ENCODE data around the gene SULT1A2.
A peak's percentile ranks its signal among the peaks of the same experiment; 100 is the strongest.
"Not testable (repeated sequence)": the region's sequence is repeated elsewhere in the genome, so short reads cannot be mapped to it uniquely, and the experiment has no call there.

The SULT1A2 gene

DNA sequence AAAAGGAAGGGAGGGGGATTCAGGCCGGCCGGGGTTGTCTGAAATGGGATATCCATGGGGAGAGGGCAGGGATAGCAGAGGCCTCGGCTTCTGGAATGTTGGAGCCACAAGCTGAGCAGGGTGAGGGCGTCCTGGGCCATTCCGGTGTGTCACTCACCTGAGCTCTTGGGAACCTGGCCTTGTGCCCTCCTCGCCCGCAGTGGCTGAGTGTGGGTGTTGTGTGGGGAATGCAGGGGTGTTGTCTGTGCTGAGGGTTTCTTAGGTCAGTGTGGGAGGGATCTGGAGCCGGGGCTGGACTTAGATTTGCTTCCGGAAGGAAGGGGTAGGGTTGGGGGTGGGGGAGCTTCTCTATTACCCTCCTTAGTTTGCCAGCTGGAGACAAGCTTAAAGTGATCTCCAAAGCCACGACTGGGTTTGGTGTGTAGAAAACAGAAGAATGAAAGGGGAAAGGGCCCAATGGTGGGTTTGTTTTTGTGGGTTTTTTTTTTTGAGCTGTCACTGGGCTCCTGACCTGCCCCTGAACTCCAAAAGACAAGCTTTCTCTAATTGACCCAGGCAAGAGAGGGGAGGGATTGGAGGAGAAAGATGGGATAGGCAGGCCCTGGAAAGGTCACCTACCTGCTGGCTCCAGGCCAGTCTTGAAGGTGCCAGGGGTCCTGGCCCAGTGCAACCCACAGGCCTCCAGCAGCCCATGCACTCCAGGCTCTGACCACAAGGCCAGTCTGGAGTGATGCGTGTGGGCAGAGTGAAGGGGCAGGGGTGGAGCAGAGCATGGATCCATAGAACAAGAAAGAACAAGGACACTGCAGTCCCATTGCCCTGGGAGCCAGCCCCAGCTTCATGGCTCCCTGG is at the start of gene SULT1A2:
Gene SULT1A2, minus strand, starts transcription at position 211 of the 852 bp plus-strand sequence. CDS start 1,120 bp downstream, outside the sequence.
- no peaks in the 10 kb centered on the region for H3K9me3 Mint-ChIP-seq
- ATAC-seq (replicated peaks; ENCODE audit: extremely low read depth, poor library complexity, severe bottlenecking) (no peak), DNase-seq (ENCODE audit: low spot score in 2 of 2) (no peak)
- no peaks in the 10 kb centered on the region for H3K4me1 Mint-ChIP-seq
- no peak within 1 kb of the TSS for H3K27ac Mint-ChIP-seq (ENCODE audit: low read depth)
- no peaks in the 10 kb centered on the region for H3K27me3 Mint-ChIP-seq
- H3K4me3 Mint-ChIP-seq, result no peak within 1 kb of the TSS
- no peaks in the 10 kb centered on the region for H3K36me3 Mint-ChIP-seq (ENCODE audit: insufficient read depth)

DNA sequence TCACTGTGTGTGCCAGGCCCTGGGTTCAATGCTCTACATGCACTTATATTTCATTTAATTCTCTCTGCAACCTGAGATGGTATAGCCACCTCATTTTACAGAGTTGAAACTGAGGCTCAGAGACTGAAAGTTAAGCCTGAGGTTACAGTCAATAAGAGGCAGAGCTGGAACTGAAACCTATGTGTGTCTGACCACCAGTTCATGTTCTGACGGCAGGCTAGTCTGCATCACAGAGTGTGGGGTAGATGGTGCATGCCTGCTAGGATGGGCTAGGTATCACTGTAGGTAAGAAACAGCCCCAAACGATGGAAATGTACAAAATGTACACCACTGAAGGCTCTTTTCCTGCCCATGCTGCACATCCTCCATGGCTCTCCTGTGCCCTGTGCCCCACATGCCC is 43.1 kb upstream of the SULT1A2 start:
- H3K4me3 Mint-ChIP-seq; ATAC-seq (replicated peaks; ENCODE audit: extremely low read depth, poor library complexity, severe bottlenecking): not testable (repeated sequence)

DNA sequence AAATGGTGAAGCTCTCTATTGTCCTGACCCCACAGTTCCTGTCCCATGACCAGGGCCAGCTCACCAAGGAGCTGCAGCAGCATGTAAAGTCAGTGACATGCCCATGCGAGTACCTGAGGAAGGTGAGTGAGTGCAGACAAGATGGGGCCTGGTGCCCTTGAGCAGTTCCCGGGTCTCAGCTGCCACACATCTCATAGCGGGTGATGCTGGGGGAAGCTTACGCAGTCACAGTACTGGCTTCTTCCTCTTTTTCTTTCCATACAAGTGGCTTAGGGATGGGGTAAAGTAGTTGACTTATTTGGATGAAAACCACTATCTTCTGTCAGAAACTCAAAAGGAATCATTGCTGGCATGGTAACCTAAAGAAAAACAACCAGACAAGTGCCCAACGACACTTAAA is 41.5 kb upstream of the SULT1A2 start:
- H3K27me3 Mint-ChIP-seq, H3K4me1 Mint-ChIP-seq: not testable (repeated sequence)

More for the DNA sequence above, 43.1 kb upstream of the SULT1A2 start:
- not testable (repeated sequence) for DNase-seq (ENCODE audit: low spot score in 2 of 2); H3K27me3 Mint-ChIP-seq; H3K4me1 Mint-ChIP-seq; H3K9me3 Mint-ChIP-seq; H3K27ac Mint-ChIP-seq (ENCODE audit: low read depth); H3K36me3 Mint-ChIP-seq (ENCODE audit: insufficient read depth)

DNA sequence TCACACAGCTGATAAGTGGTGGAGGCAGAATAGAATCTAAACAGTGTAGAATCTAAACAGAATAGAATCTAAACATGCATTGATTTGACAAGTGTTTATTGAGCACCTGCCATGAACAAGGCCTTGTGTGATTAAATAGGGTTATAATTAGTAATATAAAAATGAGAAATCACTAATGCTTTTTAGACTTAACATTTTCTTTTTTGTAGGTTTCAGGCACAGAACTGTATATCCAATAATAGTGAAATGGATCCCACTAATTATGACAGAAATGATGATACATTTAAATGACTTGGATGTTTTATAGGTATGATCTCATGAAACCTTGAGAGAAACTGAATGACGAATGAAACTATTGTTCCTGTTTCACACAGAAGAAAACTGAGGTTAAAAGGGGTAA is 40.9 kb upstream of the SULT1A2 start, which contains the start of gene NPIPB8:
Gene NPIPB8, plus strand, starts transcription at position 301 of the 400 bp plus-strand sequence. CDS start 296 bp downstream, outside the sequence.
- ATAC-seq (replicated peaks; ENCODE audit: extremely low read depth, poor library complexity, severe bottlenecking); H3K4me3 Mint-ChIP-seq; H3K36me3 Mint-ChIP-seq (ENCODE audit: insufficient read depth); H3K9me3 Mint-ChIP-seq; H3K4me1 Mint-ChIP-seq; H3K27me3 Mint-ChIP-seq; DNase-seq (ENCODE audit: low spot score in 2 of 2); H3K27ac Mint-ChIP-seq (ENCODE audit: low read depth): not testable (repeated sequence)

More for the DNA sequence above, 41.5 kb upstream of the SULT1A2 start:
- not testable (repeated sequence) for ATAC-seq (replicated peaks; ENCODE audit: extremely low read depth, poor library complexity, severe bottlenecking); H3K27ac Mint-ChIP-seq (ENCODE audit: low read depth); H3K4me3 Mint-ChIP-seq; DNase-seq (ENCODE audit: low spot score in 2 of 2); H3K9me3 Mint-ChIP-seq; H3K36me3 Mint-ChIP-seq (ENCODE audit: insufficient read depth)

DNA sequence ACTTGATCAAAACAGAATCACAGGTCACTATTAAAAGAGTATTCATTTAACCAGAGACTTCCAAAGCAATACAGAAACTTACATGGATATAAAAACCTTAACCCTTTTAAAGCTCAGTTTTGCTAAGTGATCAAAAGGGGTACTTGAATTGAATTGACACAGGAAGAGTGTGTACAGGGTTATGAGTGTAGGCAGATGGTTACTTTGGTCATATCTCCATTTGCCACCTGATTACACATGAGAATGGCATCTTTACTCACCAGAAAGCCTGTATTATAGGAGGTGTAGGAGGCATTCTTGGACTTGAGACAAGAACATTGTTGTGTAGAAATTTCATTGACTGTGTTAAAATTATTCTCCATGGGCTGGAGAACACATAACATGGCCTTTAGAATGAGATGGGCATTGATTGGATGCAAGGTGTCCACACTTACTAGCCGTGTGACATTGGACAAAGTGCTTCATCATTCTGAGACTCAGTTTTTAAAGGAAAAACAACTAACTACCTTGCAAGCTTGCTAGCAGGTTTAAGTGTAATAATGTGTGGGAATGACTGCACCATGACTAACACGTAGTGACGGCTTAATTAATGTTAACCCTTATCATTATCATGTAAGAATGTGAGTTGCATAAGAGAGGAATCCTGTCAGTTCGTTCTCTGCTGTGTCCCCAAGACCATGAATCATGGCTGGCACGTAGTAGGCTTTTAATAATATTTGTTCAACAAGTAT is 39.4 kb upstream of the SULT1A2 start:
- H3K4me1 Mint-ChIP-seq; ATAC-seq (replicated peaks; ENCODE audit: extremely low read depth, poor library complexity, severe bottlenecking); DNase-seq (ENCODE audit: low spot score in 2 of 2); H3K36me3 Mint-ChIP-seq (ENCODE audit: insufficient read depth); H3K27me3 Mint-ChIP-seq; H3K4me3 Mint-ChIP-seq; H3K27ac Mint-ChIP-seq (ENCODE audit: low read depth); H3K9me3 Mint-ChIP-seq: not testable (repeated sequence)

DNA sequence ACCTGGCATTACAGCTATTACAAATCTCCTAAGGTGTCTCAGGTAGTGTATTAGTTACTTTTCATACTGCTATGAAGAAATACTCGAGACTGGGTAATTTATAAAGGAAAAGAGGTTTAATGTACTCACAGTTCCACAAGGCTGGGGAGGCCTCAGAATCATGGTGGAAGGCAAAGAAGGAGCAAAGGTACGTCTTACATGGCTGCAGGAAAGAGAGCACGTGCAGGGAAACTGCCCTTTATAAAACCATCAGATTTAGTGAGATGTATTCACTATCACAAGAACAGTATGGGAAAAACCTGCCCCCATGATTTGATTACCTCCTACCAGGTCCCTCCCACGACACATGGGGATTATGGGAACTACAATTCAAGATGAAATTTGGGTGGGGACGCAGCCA is 34.1 kb upstream of the SULT1A2 start:
- H3K27ac Mint-ChIP-seq (ENCODE audit: low read depth); H3K9me3 Mint-ChIP-seq; H3K4me3 Mint-ChIP-seq; DNase-seq (ENCODE audit: low spot score in 2 of 2); ATAC-seq (replicated peaks; ENCODE audit: extremely low read depth, poor library complexity, severe bottlenecking); H3K36me3 Mint-ChIP-seq (ENCODE audit: insufficient read depth); H3K27me3 Mint-ChIP-seq; H3K4me1 Mint-ChIP-seq: not testable (repeated sequence)

DNA sequence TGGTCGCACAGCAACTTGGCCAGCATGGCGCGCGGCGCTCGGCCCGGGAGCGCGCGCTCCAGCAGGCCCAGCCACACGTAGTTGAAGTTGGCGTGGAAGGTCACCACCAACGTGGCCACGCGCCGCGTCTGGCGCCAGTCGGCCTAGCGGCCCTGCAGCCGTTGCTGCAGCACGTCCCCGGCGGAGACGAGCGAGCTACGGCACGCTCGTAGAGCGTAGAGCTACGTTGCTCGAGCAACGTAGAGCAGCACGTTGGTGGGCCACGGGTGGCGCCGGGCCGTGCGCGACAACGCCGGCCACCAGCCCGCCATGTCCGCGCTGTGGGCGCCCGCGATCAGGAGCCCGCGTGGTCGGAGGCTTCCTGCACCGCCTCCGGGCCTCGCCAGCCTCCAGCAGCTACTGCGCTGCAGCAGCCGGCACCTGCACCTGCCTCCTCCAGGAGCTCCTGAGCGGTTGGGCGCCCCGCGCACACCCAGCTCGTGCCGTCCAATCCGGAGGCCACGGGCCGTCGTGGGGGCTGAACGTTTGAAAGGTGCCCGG is 26.4 kb upstream of the SULT1A2 start:
- no peaks in the 10 kb centered on the region for H3K27me3 Mint-ChIP-seq
- peak; percentile 44 to 54 for DNase-seq (ENCODE audit: low spot score in 2 of 2)
- peak overlapping the region; percentile 30 for H3K27ac Mint-ChIP-seq (ENCODE audit: low read depth)
- H3K36me3 Mint-ChIP-seq (ENCODE audit: insufficient read depth), result peaks cover 12% of the 10 kb centered on the region
- peaks cover 28% of the 10 kb centered on the region for H3K4me1 Mint-ChIP-seq
- H3K9me3 Mint-ChIP-seq, result no peaks in the 10 kb centered on the region
- peak overlapping the region; percentile 78 for H3K4me3 Mint-ChIP-seq
- peak; percentile 93 for ATAC-seq (replicated peaks; ENCODE audit: extremely low read depth, poor library complexity, severe bottlenecking)

DNA sequence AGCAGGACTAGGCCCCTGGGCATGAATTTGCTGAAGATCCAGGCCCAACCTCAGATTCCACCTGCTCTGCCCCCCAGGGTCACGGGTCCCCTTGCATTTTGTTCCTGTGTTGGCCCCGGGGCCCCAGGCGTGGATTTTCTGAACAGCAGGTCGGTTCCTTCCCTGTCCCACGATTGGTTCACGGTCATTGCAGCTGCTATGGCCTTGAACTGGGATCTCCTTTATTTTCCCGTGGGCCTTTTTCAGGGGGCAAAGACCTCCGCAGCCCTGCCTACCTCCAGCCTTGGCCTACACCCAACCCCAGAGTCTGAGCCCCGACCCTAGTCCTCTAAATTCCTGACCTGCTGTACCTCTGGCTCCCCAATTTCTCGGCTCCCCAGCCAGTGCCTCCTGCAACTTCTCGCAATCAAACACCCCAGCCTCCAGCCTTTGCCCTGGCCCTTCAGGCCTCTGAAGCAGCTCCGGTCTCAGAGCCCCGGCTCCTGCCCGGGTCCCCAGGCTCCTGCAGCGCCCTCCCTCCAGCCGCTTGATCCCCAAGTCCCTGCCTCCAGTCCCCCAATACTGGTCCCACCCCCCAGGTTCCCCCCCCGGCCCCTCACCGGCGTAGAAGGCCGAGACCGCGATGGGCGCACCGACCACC is 25.8 kb upstream of the SULT1A2 start:
- not testable (repeated sequence) for H3K27me3 Mint-ChIP-seq; H3K9me3 Mint-ChIP-seq; DNase-seq (ENCODE audit: low spot score in 2 of 2)
- ATAC-seq (replicated peaks; ENCODE audit: extremely low read depth, poor library complexity, severe bottlenecking), result peak; percentile 9
- peaks cover 15% of the 10 kb centered on the region for H3K36me3 Mint-ChIP-seq (ENCODE audit: insufficient read depth)
- H3K4me3 Mint-ChIP-seq, result peak overlapping the region; percentile 78
- H3K4me1 Mint-ChIP-seq, result peaks cover 28% of the 10 kb centered on the region
- H3K27ac Mint-ChIP-seq (ENCODE audit: low read depth), result peak overlapping the region; percentile 30

DNA sequence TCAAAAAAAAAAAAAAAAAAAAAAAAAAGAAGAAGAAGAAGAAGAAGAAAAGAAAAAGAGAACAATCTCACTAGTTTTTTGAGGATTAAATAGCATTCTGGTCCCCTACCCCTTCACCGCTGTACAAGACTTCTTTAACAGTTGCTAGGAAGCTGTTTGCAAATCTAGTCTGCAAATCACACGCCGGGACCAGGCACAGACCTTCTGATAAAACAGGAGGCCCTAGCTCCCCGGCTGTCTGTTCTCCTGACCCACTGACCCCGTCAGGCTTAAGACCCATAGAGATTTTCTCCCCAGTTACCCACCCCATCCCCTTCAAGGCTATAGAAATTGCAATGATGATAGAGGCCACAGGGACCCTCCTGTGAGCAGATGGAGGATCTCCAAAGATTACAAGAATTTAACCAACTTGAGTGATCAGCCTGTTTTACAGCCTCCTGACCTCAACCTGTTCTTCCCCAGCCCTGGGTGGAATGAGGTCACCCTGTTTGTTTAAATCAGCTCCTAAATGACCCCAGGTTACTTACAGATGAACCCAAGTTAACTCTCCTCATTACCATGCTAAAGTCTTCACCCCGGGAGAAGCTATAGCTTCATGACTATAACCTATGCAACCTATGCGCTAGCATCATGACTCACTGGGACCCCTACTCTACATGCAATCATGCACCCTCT is 24.8 kb upstream of the SULT1A2 start:
- Mint-ChIP-seq H3K4me3 (peak overlapping the region; percentile 78), H3K27ac (ENCODE audit: low read depth) (peak overlapping the region; percentile 30), H3K9me3 (no peaks in the 10 kb centered on the region), H3K36me3 (ENCODE audit: insufficient read depth) (peaks cover 20% of the 10 kb centered on the region), H3K4me1 (peaks cover 28% of the 10 kb centered on the region), H3K27me3 (no peaks in the 10 kb centered on the region)
- no peak for ATAC-seq (replicated peaks; ENCODE audit: extremely low read depth, poor library complexity, severe bottlenecking)
- no peak for DNase-seq (ENCODE audit: low spot score in 2 of 2)

DNA sequence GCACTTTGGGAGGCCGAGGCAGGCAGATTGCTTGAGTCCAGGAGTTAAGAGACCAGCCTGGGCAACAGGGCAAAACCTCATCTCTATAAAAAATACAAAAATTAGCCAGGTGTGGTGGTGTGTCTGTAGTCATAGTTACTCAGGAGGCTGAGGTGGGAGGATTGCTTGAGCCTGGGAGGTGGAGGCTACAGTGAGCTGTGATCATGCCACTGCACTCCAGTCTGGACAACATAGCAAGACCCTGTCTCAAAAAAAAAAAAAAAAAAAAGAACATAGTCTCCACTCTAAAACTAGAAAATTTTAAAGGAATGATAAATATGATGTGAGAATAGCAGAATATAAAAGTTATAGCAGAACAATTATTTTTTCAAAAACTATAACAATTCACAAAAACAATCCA is 23.5 kb upstream of the SULT1A2 start:
- Mint-ChIP-seq H3K4me1 (peaks cover 28% of the 10 kb centered on the region), H3K36me3 (ENCODE audit: insufficient read depth) (peaks cover 20% of the 10 kb centered on the region)
- not testable (repeated sequence) for H3K4me3 Mint-ChIP-seq; H3K27me3 Mint-ChIP-seq; DNase-seq (ENCODE audit: low spot score in 2 of 2); ATAC-seq (replicated peaks; ENCODE audit: extremely low read depth, poor library complexity, severe bottlenecking); H3K27ac Mint-ChIP-seq (ENCODE audit: low read depth); H3K9me3 Mint-ChIP-seq

DNA sequence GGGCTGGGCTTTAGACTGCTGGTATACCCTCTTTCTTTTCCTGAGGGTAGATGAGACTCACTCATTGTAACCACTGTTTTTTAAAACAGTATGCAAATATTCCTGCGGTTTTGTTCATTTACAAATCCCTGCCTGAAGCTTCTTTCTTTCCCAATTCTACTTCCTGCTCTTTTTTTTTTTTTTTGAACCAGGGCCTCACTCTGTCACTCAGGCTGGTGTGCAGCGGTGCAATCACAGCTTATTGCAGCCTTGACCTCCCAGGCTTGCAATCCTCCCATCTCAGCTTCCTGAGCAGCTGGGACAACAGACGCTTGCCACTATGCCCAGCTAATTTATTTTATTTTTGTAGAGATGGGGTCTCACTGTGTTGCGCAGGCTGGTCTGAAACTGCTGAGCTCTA is 21.0 kb upstream of the SULT1A2 start:
- no peak overlapping the region for H3K4me3 Mint-ChIP-seq
- peaks cover 16% of the 10 kb centered on the region for H3K4me1 Mint-ChIP-seq
- H3K27me3 Mint-ChIP-seq, result no peaks in the 10 kb centered on the region
- ATAC-seq (replicated peaks; ENCODE audit: extremely low read depth, poor library complexity, severe bottlenecking), result no peak
- H3K27ac Mint-ChIP-seq (ENCODE audit: low read depth), result no peak overlapping the region
- H3K36me3 Mint-ChIP-seq (ENCODE audit: insufficient read depth), result peaks cover 20% of the 10 kb centered on the region
- H3K9me3 Mint-ChIP-seq, result no peaks in the 10 kb centered on the region
- no peak for DNase-seq (ENCODE audit: low spot score in 2 of 2)

DNA sequence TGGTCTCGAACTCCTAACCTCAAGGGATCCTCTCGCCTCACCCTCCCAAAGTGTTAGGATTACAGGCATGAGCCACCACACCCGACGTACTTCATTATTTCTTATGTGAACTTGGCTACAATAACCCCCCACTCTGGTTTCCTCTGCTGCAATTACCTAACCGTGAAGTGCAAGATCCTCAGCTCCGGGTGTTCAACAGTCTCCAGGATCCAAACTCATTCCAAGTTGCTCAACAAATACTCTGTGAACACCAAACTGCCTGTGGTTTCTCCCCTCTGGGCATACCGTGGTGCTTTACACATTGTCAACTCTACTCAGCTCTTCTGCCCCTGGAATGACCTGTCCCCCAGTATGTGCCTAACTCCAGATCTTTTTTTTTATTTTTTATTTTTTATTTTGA is 19.8 kb upstream of the SULT1A2 start:
- DNase-seq (ENCODE audit: low spot score in 2 of 2) (no peak), ATAC-seq (replicated peaks; ENCODE audit: extremely low read depth, poor library complexity, severe bottlenecking) (no peak)
- no peaks in the 10 kb centered on the region for H3K9me3 Mint-ChIP-seq
- H3K4me1 Mint-ChIP-seq, result peaks cover 4% of the 10 kb centered on the region
- H3K4me3 Mint-ChIP-seq, result no peak overlapping the region
- H3K27ac Mint-ChIP-seq (ENCODE audit: low read depth), result peak overlapping the region; percentile 51
- no peaks in the 10 kb centered on the region for H3K27me3 Mint-ChIP-seq
- H3K36me3 Mint-ChIP-seq (ENCODE audit: insufficient read depth), result peaks cover 16% of the 10 kb centered on the region
